ENCODE data around the gene FGA. TPM values are rescaled to one million over a fixed set of nuclear protein-coding genes. Genes with fewer than 3 reads are reported as not detected.

Gene FGA
- total RNA-seq, 1 experiment from 2014 or later: 71.8 TPM

GRCh38 chr4:154574311-154574710 lies 16.2 kb downstream of the FGA start:
- H3K27ac Mint-ChIP-seq (ENCODE audit: unreplicated experiment): no peak overlapping the region
- CTCF ChIA-PET: interaction anchor here (1.3 kb wide), 1 partner anchor 44 kb away, joined by 3 read pairs; no protein-coding TSS in a partner anchor

DNA sequence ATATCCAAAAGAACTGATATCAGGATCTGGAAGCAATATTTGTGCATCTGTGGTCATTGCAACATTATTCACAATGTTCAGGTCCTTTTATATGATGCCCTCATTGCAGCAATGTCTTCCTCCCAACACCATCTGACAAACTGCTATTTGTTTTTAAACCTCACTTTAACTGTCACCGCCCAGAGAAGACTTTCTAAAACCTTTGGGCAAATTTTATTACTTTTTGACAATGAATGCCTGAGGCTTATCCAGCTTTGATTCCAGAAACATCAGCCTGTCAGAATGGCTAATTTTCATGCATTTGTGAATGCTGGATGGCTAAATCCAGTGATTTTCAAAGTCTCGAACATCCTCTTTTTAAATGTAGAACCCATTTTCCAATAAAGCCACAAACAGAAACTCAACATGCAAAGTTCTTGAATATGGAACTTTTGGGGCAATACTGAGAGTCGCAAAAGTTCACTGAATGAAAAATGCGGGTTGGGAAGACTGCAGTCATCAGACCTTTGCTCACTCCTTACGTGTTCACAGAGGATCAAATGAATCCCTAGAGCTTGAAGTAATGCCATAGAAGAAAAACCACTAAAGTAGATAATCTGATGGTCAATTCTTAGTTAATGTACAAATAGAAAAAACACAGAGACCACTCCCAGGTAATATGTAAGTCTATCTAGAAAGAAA lies 17.2 kb downstream of the FGA start:
- no peaks in the 10 kb centered on the region for H3K9me3 Mint-ChIP-seq (ENCODE audit: unreplicated experiment)
- no peaks in the 10 kb centered on the region for H3K36me3 ChIP-seq (ENCODE audit: control insufficient read depth, insufficient read depth, low read length)
- CTCF ChIA-PET: interaction anchor here (1.3 kb wide), 1 partner anchor 45 kb away, joined by 3 read pairs; no protein-coding TSS in a partner anchor
- H3K4me3 Mint-ChIP-seq (ENCODE audit: unreplicated experiment): no peak overlapping the region
- H3K4me3 ChIP-seq (ENCODE audit: low read depth, low read length): no peak overlapping the region
- no TSS peak for BruUV-seq (replicated peaks)
- no peaks in the 10 kb centered on the region for H3K27me3 Mint-ChIP-seq (ENCODE audit: insufficient read depth, unreplicated experiment)
- no peaks in the 10 kb centered on the region for H3K27me3 ChIP-seq (replicated peaks; ENCODE audit: control insufficient read depth, insufficient read depth, low read length)
- H3K9me3 ChIP-seq: no peaks in the 10 kb centered on the region
- no peak overlapping the region for H3K27ac Mint-ChIP-seq (ENCODE audit: unreplicated experiment)
- POLR2A ChIA-PET: no interaction called here
- peaks cover 11% of the 10 kb centered on the region for H3K4me1 Mint-ChIP-seq (ENCODE audit: low read depth, unreplicated experiment)
- intact Hi-C loops (cut with micrococcal nuclease; ENCODE audit: unreplicated experiment): no loop called here
- TF ChIP-seq, protein P1, sequence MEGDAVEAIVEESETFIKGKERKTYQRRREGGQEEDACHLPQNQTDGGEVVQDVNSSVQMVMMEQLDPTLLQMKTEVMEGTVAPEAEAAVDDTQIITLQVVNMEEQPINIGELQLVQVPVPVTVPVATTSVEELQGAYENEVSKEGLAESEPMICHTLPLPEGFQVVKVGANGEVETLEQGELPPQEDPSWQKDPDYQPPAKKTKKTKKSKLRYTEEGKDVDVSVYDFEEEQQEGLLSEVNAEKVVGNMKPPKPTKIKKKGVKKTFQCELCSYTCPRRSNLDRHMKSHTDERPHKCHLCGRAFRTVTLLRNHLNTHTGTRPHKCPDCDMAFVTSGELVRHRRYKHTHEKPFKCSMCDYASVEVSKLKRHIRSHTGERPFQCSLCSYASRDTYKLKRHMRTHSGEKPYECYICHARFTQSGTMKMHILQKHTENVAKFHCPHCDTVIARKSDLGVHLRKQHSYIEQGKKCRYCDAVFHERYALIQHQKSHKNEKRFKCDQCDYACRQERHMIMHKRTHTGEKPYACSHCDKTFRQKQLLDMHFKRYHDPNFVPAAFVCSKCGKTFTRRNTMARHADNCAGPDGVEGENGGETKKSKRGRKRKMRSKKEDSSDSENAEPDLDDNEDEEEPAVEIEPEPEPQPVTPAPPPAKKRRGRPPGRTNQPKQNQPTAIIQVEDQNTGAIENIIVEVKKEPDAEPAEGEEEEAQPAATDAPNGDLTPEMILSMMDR (IDR thresholded peaks at IDR 0.05; ENCODE audit: insufficient read depth in 1 of 2, low read depth in 1 of 2, low read length in 1 of 2, severe bottlenecking in 1 of 2, unreplicated experiment in 1 of 2): no peak
- 0 out of 2 replicates have a peak, but pooled peaks cover 5% of the 10 kb centered on the region for H3K4me1 ChIP-seq
- no peak for DNase-seq
- no peaks in the 10 kb centered on the region for H3K36me3 Mint-ChIP-seq (ENCODE audit: insufficient read depth, unreplicated experiment)

More at GRCh38 chr4:154574311-154574710, 16.2 kb downstream of the FGA start:
- Mint-ChIP-seq H3K9me3 (ENCODE audit: unreplicated experiment) (no peaks in the 10 kb centered on the region), H3K27me3 (ENCODE audit: insufficient read depth, unreplicated experiment) (no peaks in the 10 kb centered on the region), H3K4me1 (ENCODE audit: low read depth, unreplicated experiment) (peaks cover 11% of the 10 kb centered on the region), H3K4me3 (ENCODE audit: unreplicated experiment) (no peak overlapping the region), H3K36me3 (ENCODE audit: insufficient read depth, unreplicated experiment) (no peaks in the 10 kb centered on the region)
- H3K27me3 ChIP-seq (replicated peaks; ENCODE audit: control insufficient read depth, insufficient read depth, low read length): no peaks in the 10 kb centered on the region
- POLR2A ChIA-PET: no interaction called here
- 0 out of 2 replicates have a peak, but pooled peaks cover 5% of the 10 kb centered on the region for H3K4me1 ChIP-seq
- intact Hi-C loops (cut with micrococcal nuclease; ENCODE audit: unreplicated experiment): no loop called here
- no peaks in the 10 kb centered on the region for H3K9me3 ChIP-seq
- H3K4me3 ChIP-seq (ENCODE audit: low read depth, low read length): no peak overlapping the region
- no TSS peak for BruUV-seq (replicated peaks)
- no peak for DNase-seq
- H3K36me3 ChIP-seq (ENCODE audit: control insufficient read depth, insufficient read depth, low read length): no peaks in the 10 kb centered on the region
- TF ChIP-seq, protein P1 (IDR thresholded peaks at IDR 0.05; ENCODE audit: insufficient read depth in 1 of 2, low read depth in 1 of 2, low read length in 1 of 2, severe bottlenecking in 1 of 2, unreplicated experiment in 1 of 2): no peak

DNA sequence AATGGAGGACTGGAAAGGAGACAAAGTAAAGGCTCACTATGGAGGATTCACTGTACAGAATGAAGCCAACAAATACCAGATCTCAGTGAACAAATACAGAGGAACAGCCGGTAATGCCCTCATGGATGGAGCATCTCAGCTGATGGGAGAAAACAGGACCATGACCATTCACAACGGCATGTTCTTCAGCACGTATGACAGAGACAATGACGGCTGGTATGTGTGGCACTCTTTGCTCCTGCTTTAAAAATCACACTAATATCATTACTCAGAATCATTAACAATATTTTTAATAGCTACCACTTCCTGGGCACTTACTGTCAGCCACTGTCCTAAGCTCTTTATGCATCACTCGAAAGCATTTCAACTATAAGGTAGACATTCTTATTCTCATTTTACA lies 21.0 kb downstream of the FGA start:
- no peaks in the 10 kb centered on the region for H3K27me3 ChIP-seq (replicated peaks; ENCODE audit: control insufficient read depth, insufficient read depth, low read length)
- no peaks in the 10 kb centered on the region for H3K4me1 Mint-ChIP-seq (ENCODE audit: low read depth, unreplicated experiment)

More for the DNA sequence above, 21.0 kb downstream of the FGA start:
- TF ChIP-seq, protein P1 (IDR thresholded peaks at IDR 0.05; ENCODE audit: insufficient read depth in 1 of 2, low read depth in 1 of 2, low read length in 1 of 2, severe bottlenecking in 1 of 2, unreplicated experiment in 1 of 2): no peak
- ChIA-PET CTCF (no interaction called here), POLR2A (no interaction called here)
- no peak overlapping the region for H3K4me3 ChIP-seq (ENCODE audit: low read depth, low read length)
- BruUV-seq (replicated peaks): no TSS peak
- Mint-ChIP-seq H3K27ac (ENCODE audit: unreplicated experiment) (no peak overlapping the region), H3K4me3 (ENCODE audit: unreplicated experiment) (no peak overlapping the region), H3K9me3 (ENCODE audit: unreplicated experiment) (no peaks in the 10 kb centered on the region), H3K27me3 (ENCODE audit: insufficient read depth, unreplicated experiment) (no peaks in the 10 kb centered on the region), H3K36me3 (ENCODE audit: insufficient read depth, unreplicated experiment) (no peaks in the 10 kb centered on the region)
- intact Hi-C loops (cut with micrococcal nuclease; ENCODE audit: unreplicated experiment): no loop called here
- DNase-seq: no peak
- H3K9me3 ChIP-seq: no peaks in the 10 kb centered on the region
- no peaks in the 10 kb centered on the region for H3K4me1 ChIP-seq
- no peaks in the 10 kb centered on the region for H3K36me3 ChIP-seq (ENCODE audit: control insufficient read depth, insufficient read depth, low read length)

Measured in Caco-2 (cell line).